GM21576 (cell line): ENCODE measurements around the gene KDM4E.
"Not testable (repeated sequence)": the region's sequence is repeated elsewhere in the genome, so short reads cannot be mapped to it uniquely, and the experiment has no call there.

ENCODE experiments used
- ATAC-seq: cut with Tn5 transposase; IDR thresholded peaks from one replicate; pipeline ENCODE4 v1.9.1; 2021; ENCODE audit warnings: mild to moderate bottlenecking, moderate library complexity; ENCODE audit not compliant: unreplicated experiment

Gene KDM4E

DNA sequence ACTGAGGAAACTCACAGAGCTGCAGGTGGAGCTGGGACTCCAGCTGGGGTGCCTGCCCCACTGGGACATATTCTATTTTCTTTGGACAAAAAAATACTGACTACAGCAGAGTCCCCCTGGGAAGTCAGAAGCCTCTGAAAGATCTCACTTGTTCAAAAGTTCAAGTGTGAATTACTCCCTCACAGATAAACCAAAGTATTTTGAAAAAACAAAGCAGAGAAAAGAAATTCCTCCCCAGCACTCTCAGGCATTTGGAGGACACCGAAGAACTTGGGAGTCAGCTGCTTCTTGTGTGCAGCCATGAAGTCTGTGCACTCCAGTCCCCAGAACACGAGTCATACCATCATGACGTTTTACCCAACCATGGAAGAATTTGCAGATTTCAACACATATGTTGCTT is 24.1 kb downstream of the KDM4E start, which contains the start of gene KDM4F:
Gene KDM4F, plus strand, starts transcription at position 301 of the 400 bp plus-strand sequence.
- not testable (repeated sequence) for ATAC-seq

DNA sequence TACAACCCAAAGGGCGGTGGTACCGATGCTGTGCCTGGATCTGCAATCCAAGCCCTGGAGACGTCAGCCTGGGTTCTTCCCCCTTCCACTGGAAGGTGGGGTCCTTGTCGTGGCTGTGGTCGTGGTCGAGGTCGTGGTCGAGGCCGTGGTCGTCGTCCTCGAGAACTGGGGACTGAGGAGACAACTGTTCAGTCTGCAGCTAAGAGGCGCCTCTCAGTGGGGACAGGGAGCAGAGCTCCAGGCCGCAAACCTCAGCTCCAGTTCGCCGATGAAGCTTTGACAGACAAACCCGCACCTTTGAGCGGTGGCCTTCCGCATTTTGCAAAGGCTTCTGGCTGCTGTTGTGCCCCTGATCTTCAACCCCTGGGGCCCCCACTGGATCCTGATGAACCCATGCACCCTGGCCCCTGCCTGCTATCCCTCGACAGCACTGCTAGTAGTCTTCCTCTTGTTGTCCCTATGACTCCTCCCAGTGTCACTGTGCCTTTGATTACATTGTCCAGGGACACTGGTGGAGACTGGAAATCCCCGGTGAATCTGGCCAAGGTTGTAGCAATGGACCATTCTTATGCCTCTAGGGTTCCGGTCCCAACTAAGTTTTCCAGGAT is 25.6 kb downstream of the KDM4E start:
- ATAC-seq, result no peak

DNA sequence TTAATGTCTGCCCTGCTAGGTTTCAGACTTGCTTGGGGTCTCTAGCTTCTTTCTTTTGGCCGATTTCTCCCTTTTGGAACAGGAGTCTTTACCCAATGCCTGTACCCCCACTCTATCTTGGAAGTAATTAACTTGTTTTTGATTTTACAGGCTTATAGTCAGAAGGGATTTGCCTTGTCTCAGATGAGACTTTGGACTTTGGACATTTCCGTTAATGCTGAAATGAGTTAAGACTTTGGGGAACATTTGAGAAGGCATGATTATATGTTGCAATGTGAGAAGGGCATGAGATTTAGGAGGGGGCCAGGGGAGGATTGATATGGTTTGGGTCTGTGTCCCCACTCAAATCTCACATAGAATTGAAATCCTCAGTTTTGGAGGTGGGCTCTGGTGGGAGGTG is 29.3 kb downstream of the KDM4E start:
- no peak for ATAC-seq

DNA sequence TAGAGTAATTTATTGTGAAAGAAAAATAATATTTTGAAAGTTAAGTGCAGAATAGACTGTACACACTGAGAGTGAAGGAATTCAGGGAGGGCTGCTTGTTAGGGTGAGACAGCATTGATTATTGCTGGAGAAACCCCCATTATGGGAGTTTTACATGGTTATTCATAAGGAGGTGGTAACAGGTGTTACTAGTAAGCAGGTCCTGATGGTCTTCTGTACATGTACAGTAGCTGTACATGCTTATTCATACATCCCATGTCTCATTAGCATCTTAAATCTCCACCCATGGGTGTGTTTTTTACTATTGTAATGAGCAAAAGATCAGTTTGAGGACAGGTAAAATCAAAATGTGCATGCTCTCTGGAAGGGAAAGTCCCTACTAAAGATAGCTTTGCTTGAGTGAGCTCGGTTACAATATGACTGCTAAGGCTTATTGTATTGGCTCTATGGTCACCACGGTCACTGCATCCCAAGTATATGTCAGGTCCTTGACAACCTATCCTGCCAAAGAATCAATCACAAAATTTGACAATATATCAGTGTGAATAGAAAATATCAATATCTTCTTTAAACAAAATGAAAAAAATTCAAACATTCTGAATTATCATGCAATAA is 30.3 kb downstream of the KDM4E start:
- peak; percentile 98 for ATAC-seq

DNA sequence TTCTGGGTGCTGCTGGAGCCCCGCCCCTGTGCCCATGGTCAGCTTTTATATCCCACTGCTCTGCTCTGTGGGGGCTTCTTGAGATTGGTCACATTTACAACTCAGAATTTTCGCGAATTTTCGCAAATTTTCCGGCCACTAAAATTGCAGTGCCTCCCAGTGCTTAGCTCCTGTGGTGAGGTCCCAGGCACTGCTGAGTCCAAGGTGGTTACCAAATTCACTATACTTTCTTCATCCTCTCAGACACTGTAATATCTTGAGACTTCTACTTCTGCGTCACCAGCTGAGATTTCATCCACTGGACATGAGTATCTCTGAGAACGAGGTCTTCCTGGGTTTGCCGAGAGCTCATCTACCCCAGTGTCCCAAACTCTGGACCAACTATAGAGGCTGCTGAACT is 32.9 kb downstream of the KDM4E start:
- no peak for ATAC-seq

DNA sequence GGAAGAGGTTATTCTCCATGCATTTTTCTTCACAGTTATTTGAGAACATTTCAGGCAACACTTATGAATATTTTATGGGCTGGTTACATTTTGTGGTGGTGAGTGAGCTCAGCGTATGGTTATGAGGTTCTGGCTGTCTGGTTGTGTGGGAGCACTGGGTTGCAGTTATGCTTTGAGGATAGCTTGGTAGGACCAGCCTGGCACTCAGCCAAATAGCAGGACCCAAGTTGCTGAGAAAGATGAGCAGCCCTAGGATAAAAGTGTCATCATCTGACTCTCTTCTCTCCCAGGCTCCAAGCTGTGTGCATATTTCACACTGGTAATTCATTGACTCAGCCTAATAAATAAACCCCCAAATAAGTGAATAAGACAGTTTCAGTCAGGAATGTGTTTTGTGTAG is 33.6 kb downstream of the KDM4E start:
- no peak for ATAC-seq

DNA sequence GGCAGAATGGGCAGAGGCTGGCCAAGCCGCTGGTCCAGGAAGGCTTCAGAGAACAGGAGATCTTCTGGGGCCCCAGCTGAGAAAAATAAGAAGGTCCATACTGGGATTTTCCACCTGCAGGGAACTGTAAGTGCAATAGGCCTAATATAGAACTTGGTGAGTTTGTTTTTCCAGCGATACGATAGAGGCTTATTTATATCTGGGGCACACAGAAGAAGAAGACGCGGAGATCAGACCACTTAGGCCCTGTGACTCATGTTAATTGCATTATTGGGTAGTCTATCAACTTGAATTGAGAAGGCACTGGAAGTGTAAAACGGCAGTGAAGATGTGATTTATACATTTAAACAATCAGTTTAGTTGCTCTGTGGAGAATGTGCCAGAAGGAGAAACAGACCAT is 34.0 kb downstream of the KDM4E start:
- ATAC-seq, result no peak

DNA sequence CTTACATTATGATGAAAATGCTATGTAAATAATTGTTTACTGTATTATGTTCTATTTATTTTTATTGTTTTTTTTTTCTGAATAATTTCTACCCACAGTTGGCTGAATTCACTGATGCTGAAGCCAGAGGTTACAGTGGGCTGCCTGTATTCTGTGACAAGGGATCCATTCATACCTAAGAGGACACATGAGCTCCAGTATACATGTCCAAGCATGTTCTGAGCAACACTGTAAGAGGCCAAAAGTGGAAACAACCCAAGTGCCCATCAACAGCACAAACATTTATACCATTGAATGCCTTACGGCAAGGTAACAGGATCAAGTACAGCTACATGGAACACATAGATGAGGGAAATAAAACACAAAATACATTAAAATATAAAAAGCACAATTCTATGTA is 40.3 kb downstream of the KDM4E start:
- ATAC-seq, result no peak

DNA sequence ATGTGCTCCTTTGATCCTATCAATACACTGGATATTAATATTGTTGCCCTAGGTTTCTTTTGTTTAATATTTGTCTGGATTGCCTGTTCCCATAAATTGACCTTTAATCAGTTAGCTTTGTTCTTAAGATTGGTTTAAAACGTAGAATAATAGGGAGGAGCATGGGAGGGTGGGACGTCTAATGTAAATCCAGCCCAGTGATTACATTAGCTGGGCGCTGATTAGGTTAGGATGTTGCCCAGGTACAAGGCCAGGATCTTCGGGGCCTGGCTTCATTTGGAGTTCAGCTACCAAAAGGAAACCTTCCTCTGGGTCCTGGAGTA is 41.6 kb downstream of the KDM4E start, which contains the start of gene SRSF8:
Gene SRSF8, plus strand, starts transcription at position 204 of the 323 bp plus-strand sequence. CDS start 308 bp downstream, outside the sequence.
- ATAC-seq, result peak; percentile 32

DNA sequence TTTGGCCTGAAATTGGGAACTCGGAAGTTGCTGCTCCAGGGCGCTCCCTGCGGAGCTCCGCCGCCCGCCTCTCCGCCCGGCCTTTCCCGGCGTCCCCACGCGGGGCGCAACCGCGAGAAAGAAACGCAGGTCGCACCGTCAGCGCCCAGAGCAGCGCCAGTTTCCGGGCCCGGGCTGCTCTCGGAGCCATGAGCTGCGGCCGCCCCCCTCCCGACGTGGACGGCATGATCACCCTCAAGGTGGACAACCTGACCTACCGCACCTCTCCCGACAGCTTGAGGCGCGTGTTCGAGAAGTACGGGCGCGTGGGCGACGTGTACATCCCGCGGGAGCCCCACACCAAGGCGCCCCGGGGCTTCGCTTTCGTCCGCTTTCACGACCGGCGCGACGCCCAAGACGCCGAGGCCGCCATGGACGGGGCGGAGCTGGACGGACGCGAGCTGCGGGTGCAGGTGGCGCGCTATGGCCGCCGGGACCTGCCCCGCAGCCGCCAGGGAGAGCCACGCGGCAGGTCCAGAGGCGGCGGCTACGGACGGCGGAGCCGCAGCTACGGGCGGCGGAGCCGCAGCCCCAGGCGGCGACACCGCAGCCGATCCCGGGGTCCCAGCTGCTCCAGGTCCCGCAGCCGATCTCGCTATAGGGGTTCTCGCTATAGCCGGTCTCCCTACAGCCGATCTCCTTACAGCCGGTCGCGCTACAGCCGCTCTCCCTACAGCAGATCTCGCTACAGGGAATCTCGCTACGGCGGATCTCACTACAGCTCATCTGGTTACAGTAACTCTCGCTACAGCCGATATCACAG is 42.2 kb downstream of the KDM4E start:
- peak; percentile 56 for ATAC-seq

DNA sequence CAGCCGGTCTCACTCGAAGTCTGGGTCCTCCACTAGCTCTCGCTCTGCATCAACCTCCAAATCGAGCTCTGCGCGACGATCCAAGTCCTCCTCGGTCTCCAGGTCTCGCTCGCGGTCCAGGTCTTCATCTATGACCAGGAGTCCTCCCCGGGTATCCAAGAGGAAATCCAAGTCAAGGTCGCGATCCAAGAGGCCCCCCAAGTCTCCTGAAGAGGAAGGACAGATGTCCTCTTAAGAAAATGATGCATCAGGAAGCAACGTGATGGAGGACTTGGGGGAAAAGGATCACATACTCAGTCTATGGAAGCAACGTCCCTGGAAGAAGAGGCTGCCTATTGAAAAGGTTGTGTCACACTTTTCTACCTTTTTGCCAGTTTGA is 42.8 kb downstream of the KDM4E start:
- ATAC-seq, result no peak

DNA sequence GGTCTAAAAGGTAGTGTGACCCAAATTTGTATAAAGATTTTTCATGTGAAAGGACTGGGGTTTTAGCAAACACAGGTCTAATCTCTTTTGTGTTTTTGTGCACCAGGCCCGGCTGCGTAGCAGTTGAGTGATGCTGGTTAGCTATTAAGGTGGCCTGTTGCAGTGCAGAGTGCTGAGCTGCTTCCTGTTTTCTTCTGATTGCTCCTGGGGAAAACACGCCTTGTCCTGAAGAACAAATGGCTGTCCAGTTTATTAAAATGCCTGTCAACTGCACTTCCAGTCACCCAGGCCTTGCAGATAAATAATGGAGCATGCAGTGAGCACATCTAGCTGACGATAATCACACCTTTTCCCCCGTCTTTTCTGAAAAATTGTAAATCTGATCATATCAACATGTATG is 43.5 kb downstream of the KDM4E start:
- peak; percentile 68 for ATAC-seq

DNA sequence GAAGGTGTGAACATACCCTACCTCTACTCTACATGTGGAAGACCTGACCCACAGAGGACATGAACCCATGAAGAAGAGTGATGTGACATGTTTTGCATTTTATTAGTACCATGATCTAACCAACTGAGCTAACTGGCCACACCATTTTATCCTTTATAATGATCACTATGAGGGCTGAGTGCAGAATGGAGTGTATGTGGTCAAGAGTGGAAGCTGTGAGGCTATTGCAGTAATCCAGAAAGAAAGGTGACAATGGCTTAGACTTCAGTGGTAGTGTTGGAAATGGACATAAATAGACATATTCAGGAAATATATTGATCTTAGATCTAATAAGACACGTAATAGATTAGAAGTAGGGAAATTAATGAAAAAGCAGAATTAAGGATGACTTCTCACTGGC is 45.4 kb downstream of the KDM4E start:
- no peak for ATAC-seq

DNA sequence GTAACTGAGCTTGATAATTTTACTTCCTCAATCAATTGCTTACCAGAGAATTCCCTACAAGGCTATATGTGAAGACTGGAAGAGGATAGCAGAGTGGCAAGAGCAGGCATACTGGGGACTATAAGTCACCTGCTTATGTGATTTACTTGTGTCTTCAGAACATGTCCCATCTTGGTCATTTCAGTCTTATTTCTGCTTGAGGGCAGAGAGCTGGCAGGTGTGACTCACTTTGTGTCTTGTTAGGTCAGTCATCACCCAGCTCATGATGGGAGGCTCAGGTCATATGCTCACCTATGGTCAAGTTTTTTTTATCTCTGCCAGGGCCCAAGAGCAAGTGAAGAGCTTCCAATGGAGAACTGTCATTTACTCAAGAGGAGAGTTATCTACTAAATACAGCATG is 47.9 kb downstream of the KDM4E start:
- ATAC-seq, result no peak

DNA sequence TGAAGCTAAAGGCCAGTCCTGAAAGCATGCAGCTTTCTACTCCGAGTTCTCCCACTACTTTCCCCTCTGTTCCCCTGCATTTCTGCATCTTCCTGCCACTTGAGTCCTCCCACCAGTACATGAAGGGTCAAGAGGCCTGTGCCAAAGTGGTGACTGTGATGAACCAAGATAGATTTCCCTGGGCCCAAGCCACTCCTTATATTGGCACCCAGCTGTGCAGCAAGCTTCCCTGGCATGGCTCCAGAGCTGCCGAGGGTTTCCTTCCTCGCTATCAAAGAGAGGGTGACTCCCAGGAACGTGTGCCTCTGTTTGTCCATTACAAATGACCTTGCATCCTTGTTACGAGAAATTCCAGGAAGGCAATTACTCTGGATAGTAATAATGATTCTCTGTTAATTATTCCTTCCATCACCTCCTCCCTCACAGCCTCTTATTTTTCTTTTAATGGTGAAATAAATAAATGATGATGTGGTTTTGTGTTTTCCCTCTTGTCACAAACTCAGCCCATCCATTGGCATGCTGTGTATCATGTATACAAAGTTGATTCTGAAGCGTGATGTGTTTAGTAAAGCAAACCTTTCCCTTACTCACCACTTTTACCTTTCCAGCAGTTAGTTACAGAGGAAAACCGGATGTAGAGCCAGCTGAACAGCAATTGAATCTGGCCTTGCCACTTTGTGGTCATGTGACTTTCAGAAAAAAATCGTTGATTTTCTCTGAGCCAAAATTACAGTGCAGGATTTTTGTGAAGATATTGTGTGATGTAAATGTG is 49.9 kb downstream of the KDM4E start:
- no peak for ATAC-seq

DNA sequence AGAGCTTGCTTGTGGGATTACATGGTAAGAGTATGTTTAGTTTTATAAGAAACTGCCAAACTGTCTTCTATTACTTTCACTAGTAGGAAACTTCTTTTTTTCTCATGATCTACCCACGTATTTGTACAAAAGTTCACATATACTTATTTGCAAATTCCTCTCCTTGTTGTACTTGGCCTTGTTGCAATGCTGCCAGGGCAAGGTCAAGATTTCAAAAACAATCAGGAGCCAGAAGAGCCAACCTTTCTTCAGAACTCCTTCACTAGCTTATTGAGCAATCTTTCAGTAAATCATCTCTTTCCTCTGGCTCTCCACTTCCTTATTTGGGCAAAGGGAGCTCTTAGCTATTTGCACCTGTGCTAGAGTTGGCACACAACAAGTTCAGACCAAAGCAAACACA is 51.4 kb downstream of the KDM4E start:
- ATAC-seq, result peak; percentile 64

DNA sequence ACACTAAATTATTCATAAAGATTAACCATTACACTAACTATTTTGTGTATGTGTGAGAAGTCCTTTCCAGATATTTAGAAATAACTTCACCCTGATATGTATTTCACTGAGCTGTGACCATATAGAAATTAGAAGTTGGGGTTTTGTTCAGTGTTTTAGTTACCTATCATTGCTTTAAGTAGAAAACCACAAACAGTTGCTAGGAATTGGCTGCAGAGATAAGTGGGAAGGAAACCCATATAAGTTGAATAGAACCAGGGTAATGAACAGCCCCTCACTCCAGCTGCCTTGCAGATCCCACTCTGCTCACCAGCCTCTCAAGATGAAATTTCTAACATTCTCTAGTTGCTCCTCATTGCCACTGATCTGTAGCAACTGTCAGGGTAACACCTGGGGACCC is 51.9 kb downstream of the KDM4E start:
- no peak for ATAC-seq
